ENCODE results near the gene LRRC56.

LRRC56 gene

GRCh38 chr11:537622-538430, 499 bp downstream of the LRRC56 start:
- H3K4me3 ChIP-seq (ENCODE audit: low read depth, low read length) = peak overlapping the region; percentile 49
- no peak for TF ChIP-seq CTCF (conservative IDR thresholded peaks at IDR 0.05; ENCODE audit: low read depth, low read length)
- no peak for DNase-seq (ENCODE audit: low read depth)

DNA sequence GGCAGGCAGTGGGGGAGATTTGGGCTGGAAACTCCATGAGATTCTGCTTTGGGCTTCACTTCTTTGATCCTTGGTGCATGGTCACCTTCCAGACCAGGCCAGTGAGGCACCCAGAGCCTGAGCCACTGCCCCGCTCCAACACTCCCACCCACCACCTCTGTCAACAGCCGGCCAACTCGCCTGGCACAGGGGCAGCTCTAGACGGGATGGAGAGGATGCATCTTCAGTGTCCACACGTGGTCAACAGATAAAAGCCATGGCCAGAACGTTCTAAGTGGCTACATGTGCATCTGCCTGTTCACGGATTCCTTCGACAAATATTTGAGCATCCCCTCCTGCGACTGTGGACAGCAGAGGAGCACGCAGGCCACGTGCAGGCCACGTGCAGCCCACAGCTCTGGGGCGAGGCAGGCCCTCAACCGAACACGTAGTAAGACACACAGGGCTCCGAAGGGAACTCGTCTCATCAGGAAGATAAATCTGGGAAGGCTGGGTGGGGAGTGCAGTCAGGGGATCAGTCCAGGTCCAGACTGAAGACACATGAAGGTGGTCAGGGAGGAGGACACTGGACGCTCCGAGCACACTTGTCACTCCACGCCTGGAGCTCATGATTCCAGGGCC, 1.2 kb downstream of the LRRC56 start:
- no peak for DNase-seq (ENCODE audit: low read depth)
- no peak overlapping the region for H3K4me3 ChIP-seq (ENCODE audit: low read depth, low read length)
- TF ChIP-seq CTCF (conservative IDR thresholded peaks at IDR 0.05; ENCODE audit: low read depth, low read length) = no peak

DNA sequence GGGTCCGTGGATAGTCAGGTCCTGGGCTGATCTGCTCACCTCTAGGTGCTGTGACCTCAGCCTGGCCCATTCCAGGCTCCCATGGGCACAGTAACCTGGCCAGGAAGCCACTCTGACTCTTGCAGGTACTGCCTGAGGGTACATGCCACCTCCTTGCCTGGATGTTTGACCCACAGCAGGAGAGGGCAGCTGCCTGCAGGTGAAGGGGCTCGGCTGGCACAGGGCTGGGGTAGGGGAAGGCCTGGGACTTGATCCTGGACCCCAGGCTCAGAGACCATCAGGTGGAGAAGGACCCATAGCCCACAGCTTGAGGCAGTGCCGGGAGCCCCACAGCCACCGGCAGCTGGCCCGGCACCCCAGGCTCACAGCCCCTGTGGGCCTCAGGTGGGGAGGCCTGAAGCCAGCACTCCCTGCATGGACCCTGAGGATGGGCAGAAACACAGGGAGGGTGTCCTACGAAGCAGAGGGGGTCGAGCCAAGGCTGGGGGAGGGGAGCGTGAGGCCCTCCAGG, 2.7 kb downstream of the LRRC56 start:
- no peak overlapping the region for H3K4me3 ChIP-seq (ENCODE audit: low read depth, low read length)
- no peak for TF ChIP-seq CTCF (conservative IDR thresholded peaks at IDR 0.05; ENCODE audit: low read depth, low read length)
- no peak for DNase-seq (ENCODE audit: low read depth)

DNA sequence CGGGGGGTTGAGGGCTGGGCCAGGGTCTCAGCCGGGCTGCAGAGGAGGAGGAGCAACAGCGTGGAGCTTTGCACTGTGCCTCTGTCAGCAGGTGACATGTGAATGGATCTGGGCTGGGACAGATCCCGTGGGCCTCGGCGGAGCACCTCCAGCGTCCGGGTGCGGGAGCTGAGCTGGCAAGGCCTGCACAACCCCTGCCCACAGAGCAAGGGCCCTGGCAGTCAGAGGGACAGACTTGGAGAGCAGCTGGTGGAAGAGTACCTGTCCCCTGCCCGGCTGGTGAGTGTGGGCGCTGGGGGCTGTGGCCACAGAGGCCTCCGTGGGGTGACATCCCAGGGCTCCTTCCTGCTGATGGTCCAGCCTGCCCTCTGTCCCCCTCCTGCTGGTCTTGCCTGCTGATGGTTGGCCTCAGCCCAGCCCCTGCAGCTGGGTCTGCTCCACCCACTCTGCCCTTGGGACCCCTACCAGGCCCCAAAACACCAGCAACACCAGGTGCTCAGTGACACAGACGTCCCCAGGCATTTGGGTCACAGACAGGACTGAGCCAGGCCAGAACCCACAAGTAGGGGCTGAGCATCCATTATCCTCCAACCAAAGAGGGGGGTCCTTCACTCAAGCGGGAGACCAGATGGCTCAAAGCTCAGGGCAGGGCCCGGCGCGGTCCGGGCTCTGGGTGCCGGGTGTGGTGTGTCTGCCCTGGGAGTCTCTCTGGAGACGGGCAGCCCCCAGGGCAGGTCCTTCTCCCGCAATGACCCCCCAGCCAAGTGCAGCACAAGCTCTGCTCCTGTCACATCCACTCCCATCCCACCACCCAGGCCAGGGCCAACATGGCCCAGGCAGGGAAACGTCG, 3.5 kb downstream of the LRRC56 start:
- DNase-seq (ENCODE audit: low read depth) = no peak
- TF ChIP-seq CTCF (conservative IDR thresholded peaks at IDR 0.05; ENCODE audit: low read depth, low read length) = no peak
- H3K4me3 ChIP-seq (ENCODE audit: low read depth, low read length) = no peak overlapping the region

DNA sequence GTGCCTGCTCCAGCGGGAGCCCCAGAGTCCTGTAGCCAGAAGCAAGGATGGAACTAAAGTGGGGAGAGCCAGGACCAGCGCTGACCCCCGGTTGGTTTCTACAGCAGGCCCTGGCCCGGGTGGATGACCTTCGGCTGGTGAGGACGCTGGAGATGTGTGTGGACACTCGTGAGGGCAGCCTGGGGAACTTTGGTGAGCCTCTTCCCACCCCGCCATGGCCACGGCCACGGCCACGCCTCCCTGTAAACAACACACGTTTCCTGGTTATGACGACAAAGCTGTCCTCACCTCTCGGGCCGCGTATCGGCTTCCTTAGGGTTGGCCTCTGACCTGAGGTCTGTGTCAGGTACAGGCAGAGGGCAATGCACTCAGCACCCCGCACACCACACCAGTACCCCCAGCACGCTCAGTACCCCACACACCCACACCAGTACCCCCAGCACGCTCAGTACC, 4.1 kb downstream of the LRRC56 start:
- no peak for DNase-seq (ENCODE audit: low read depth)
- no peak overlapping the region for H3K4me3 ChIP-seq (ENCODE audit: low read depth, low read length)
- TF ChIP-seq CTCF (conservative IDR thresholded peaks at IDR 0.05; ENCODE audit: low read depth, low read length) = no peak

GRCh38 chr11:544817-545166, 7.5 kb downstream of the LRRC56 start:
- no peak for TF ChIP-seq CTCF (conservative IDR thresholded peaks at IDR 0.05; ENCODE audit: low read depth, low read length)

More at GRCh38 chr11:544817-545166, 7.5 kb downstream of the LRRC56 start:
- H3K4me3 ChIP-seq (ENCODE audit: low read depth, low read length) = no peak overlapping the region
- DNase-seq (ENCODE audit: low read depth) = no peak
